Fibroblast of pulmonary artery (primary cell): ENCODE measurements around the gene CALHM6.

ENCODE experiments used
- DNase-seq: peaks from one replicate; pipeline ENCODE4 v3.0.0-alpha.2; 2010; ENCODE audit warnings: low read depth
- H3K4me3 ChIP-seq: replicated peaks from 2 replicates; pipeline ENCODE4 v1.5.1; 2011; ENCODE audit warnings: low read depth, mild to moderate bottlenecking, control low read depth, low read length, moderate library complexity
- CTCF ChIP-seq: IDR thresholded peaks from 2 replicates; pipeline ENCODE4 v1.5.1; 2011; ENCODE audit warnings: mild to moderate bottlenecking, control low read depth, low read length, inconsistent platforms; ENCODE audit errors: missing control alignments

Gene CALHM6

GRCh38 chr6:116507324-116507723 lies 46.1 kb downstream of the CALHM6 start:
- no peak for DNase-seq
- no peak overlapping the region for H3K4me3 ChIP-seq
- TF ChIP-seq CTCF = no peak

GRCh38 chr6:116508527-116508926 lies 47.4 kb downstream of the CALHM6 start:
- no peak for TF ChIP-seq CTCF
- H3K4me3 ChIP-seq = no peak overlapping the region
- DNase-seq = no peak

- peak within 1 kb of the TSS; percentile 59 for H3K4me3 ChIP-seq
- peak; percentile 76 for TF ChIP-seq CTCF
- DNase-seq = peak; percentile 96
Observed at GRCh38 chr6:116511424-116512110, 50.4 kb downstream of the CALHM6 start, which contains the start of gene CALHM5. Gene CALHM5 (plus strand): TSS chr6:116511639. CDS start chr6:116511697, 58 bp downstream.

GRCh38 chr6:116512111-116512559 lies 51.0 kb downstream of the CALHM6 start:
- DNase-seq = peak; percentile 39
- TF ChIP-seq CTCF = no peak
- H3K4me3 ChIP-seq = peak overlapping the region; percentile 59

GRCh38 chr6:116512734-116513133 lies 51.6 kb downstream of the CALHM6 start:
- DNase-seq = no peak
- H3K4me3 ChIP-seq = peak overlapping the region; percentile 59
- no peak for TF ChIP-seq CTCF
